Measurements from ENCODE around the gene SLC26A4. TPM values are rescaled to one million over a fixed set of nuclear protein-coding genes. Genes with fewer than 3 reads are reported as not detected.

SLC26A4 gene
- total and polyA plus RNA-seq, 9 of the 15 experiments (the other 6 are each of a cell fraction or from before 2014, with no cell fraction given): 0.09 to 1.2 (median 0.33) TPM

DNA sequence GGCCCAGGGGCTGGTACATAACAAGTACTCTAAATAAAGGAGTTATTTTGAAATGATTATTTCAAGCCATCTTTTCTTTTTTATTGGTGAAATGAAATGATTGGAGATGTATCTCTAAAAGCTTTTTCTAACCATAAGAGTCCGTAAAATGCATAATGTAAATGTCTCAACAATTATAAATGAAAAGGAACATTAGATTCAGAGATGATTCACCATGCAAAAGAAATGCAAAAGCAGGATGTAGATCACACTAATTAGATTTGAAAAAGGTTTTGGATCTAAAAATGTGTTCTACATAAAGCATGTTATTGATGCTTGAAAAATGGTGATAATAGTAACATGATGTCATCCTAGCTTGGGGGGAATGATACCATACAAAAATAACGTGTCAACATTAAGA is 15.6 kb downstream of the SLC26A4 start (continued):
- TF ChIP-seq FOXK2 (conservative IDR thresholded peaks at IDR 0.05 in 1 of 2, IDR thresholded peaks at IDR 0.05 in 1 of 2; ENCODE audit: low read depth in 2 of 2) (no peak), NELFE (IDR thresholded peaks at IDR 0.05; ENCODE audit: insufficient read depth, insufficient read length) (no peak), ZC3H11A (IDR thresholded peaks at IDR 0.05; ENCODE audit: low read depth, low read length) (no peak), MCM5 (IDR thresholded peaks at IDR 0.05; ENCODE audit: low read depth) (no peak), HLTF (IDR thresholded peaks at IDR 0.05) (no peak), NR2C1 (IDR thresholded peaks at IDR 0.05) (no peak), NR2C1 (tag; IDR thresholded peaks at IDR 0.05) (no peak), CREB5 (CRISPR knock-in tag; IDR thresholded peaks at IDR 0.05) (no peak), ZNF584 (CRISPR knock-in tag; IDR thresholded peaks at IDR 0.05; ENCODE audit: low read depth) (no peak)
- TF ChIP-seq, protein P1, sequence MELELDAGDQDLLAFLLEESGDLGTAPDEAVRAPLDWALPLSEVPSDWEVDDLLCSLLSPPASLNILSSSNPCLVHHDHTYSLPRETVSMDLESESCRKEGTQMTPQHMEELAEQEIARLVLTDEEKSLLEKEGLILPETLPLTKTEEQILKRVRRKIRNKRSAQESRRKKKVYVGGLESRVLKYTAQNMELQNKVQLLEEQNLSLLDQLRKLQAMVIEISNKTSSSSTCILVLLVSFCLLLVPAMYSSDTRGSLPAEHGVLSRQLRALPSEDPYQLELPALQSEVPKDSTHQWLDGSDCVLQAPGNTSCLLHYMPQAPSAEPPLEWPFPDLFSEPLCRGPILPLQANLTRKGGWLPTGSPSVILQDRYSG (tag; conservative IDR thresholded peaks at IDR 0.05; ENCODE audit: low read depth): no peak
